WTC11 (cell line): ENCODE data around the gene RAI1. TPM values are rescaled to one million over a fixed set of nuclear protein-coding genes. Genes with fewer than 3 reads are reported as not detected.

Experiments
- ATAC-seq: fragments of 200-7000 bp; cut with Tn5 transposase; 2 replicates; pipeline ENCODE4 v1.10.0; 2021; ENCODE audit warnings: mild to moderate bottlenecking, moderate library complexity
- CTCF ChIA-PET: fragments of 300-600 bp; sonication (Branson Sonifier 250); formaldehyde crosslinking; loops from one replicate; lab custom pipeline; 2021; ENCODE audit warnings: antibody characterized with exemption; lab: Charles Lee
- POLR2A ChIA-PET: fragments of 350-600 bp; sonication (Branson Sonifier 250); formaldehyde crosslinking; loops from one replicate; lab custom pipeline; 2021; ENCODE audit warnings: antibody characterized with exemption; lab: Charles Lee
- DNase-seq: peaks from one replicate; pipeline ENCODE4 v3.0.0; 2021; ENCODE audit warnings: low spot score
- H3K27ac Mint-ChIP-seq: 2 replicates; pipeline ENCODE4 v1.8.0; 2021; ENCODE audit warnings: mixed read lengths
- H3K27me3 Mint-ChIP-seq: 2 replicates; pipeline ENCODE4 v1.8.0; 2021; ENCODE audit warnings: low read depth, mild to moderate bottlenecking, moderate library complexity, mixed read lengths
- H3K36me3 Mint-ChIP-seq: 2 replicates; pipeline ENCODE4 v1.8.0; 2021; ENCODE audit warnings: mixed read lengths
- H3K4me1 Mint-ChIP-seq: 2 replicates; pipeline ENCODE4 v1.8.0; 2022; ENCODE audit warnings: mixed read lengths
- H3K4me3 Mint-ChIP-seq: 2 replicates; pipeline ENCODE4 v1.8.0; 2021; ENCODE audit warnings: mild to moderate bottlenecking, moderate library complexity, mixed read lengths
- H3K9me3 Mint-ChIP-seq: 2 replicates; pipeline ENCODE4 v1.8.0; 2021; ENCODE audit warnings: mixed read lengths
- CBFB ChIP-seq: sonication (generic); formaldehyde crosslinking; IDR thresholded peaks from 2 replicates; pipeline ENCODE4 v1.8.1; 2022; ENCODE audit warnings: mild to moderate bottlenecking, low read depth, missing genetic modification reagents
- ETV6 ChIP-seq: sonication (generic); formaldehyde crosslinking; IDR thresholded peaks from 2 replicates; pipeline ENCODE4 v1.8.1; 2022; ENCODE audit warnings: mild to moderate bottlenecking, missing genetic modification reagents
- MXD4 ChIP-seq: fragments of 250-450 bp; sonication (Bioruptor Pico); IDR thresholded peaks from 2 replicates; pipeline ENCODE4 v1.8.0; 2021; ENCODE audit warnings: mild to moderate bottlenecking, moderate library complexity, borderline replicate concordance
- MYBL2 ChIP-seq: sonication (generic); formaldehyde crosslinking; IDR thresholded peaks from 2 replicates; pipeline ENCODE4 v1.8.1; 2023; ENCODE audit warnings: mild to moderate bottlenecking, moderate library complexity, missing genetic modification reagents
- PRRX2 ChIP-seq: fragments of 250-450 bp; sonication (Bioruptor Pico); IDR thresholded peaks from 2 replicates; pipeline ENCODE4 v1.8.0; 2021; ENCODE audit warnings: mild to moderate bottlenecking
- RELA ChIP-seq: sonication (generic); formaldehyde crosslinking; IDR thresholded peaks from 2 replicates; pipeline ENCODE4 v1.8.1; 2022; ENCODE audit warnings: missing genetic modification reagents, mild to moderate bottlenecking, borderline replicate concordance
- RORB ChIP-seq: fragments of 250-450 bp; sonication (Bioruptor Pico); IDR thresholded peaks from 2 replicates; pipeline ENCODE4 v1.9.0; 2021; ENCODE audit warnings: mild to moderate bottlenecking
- SMAD3 ChIP-seq: sonication (generic); formaldehyde crosslinking; IDR thresholded peaks from 2 replicates; pipeline ENCODE4 v1.8.0; 2022; ENCODE audit warnings: missing genetic modification reagents, mild to moderate bottlenecking, borderline replicate concordance
- SP1 ChIP-seq: sonication (generic); formaldehyde crosslinking; conservative IDR thresholded peaks from 2 replicates; pipeline ENCODE4 v1.8.1; 2022; ENCODE audit warnings: missing genetic modification reagents
- TP53 ChIP-seq: sonication (generic); formaldehyde crosslinking; IDR thresholded peaks from 2 replicates; pipeline ENCODE4 v1.8.1; 2023; ENCODE audit warnings: mild to moderate bottlenecking, missing genetic modification reagents
- ZNF121 ChIP-seq: sonication (generic); formaldehyde crosslinking; IDR thresholded peaks from 2 replicates; pipeline ENCODE4 v1.8.0; 2023; ENCODE audit warnings: missing genetic modification reagents
- ZNF219 ChIP-seq: sonication (generic); formaldehyde crosslinking; IDR thresholded peaks from 2 replicates; pipeline ENCODE4 v1.8.0; 2023; ENCODE audit warnings: missing genetic modification reagents, mild to moderate bottlenecking, borderline replicate concordance
- ZNF317 ChIP-seq: sonication (generic); formaldehyde crosslinking; IDR thresholded peaks from 2 replicates; pipeline ENCODE4 v1.8.1; 2023; ENCODE audit warnings: low read depth, mild to moderate bottlenecking, moderate library complexity, missing genetic modification reagents, borderline replicate concordance
- total RNA-seq: library from RNA; stranded (reverse); gene quantifications from 3 replicates; pipeline ENCODE4 v1.2.3, GENCODE V29; 2021
- TF ChIP-seq, protein P1 (sequence below): sonication (generic); formaldehyde crosslinking; IDR thresholded peaks from 2 replicates; pipeline ENCODE4 v1.8.1; 2022; ENCODE audit warnings: mild to moderate bottlenecking, missing genetic modification reagents, moderate library complexity, borderline replicate concordance
- TF ChIP-seq, protein P2 (sequence below): fragments of 200-600 bp; IDR thresholded peaks from 2 replicates; pipeline ENCODE4 v1.8.0; 2022; ENCODE audit warnings: antibody characterized with exemption
- TF ChIP-seq, protein P3 (sequence below): fragments of 250-450 bp; sonication (Bioruptor Pico); IDR thresholded peaks from 2 replicates; pipeline ENCODE4 v1.8.0; 2021; ENCODE audit warnings: mild to moderate bottlenecking
- TF ChIP-seq, protein P4 (sequence below): sonication (generic); formaldehyde crosslinking; IDR thresholded peaks from 2 replicates; pipeline ENCODE4 v1.8.0; 2023; ENCODE audit warnings: missing genetic modification reagents, mild to moderate bottlenecking, borderline replicate concordance
- TF ChIP-seq, protein P5 (sequence below): sonication (generic); formaldehyde crosslinking; IDR thresholded peaks from 2 replicates; pipeline ENCODE4 v1.8.1; 2022; ENCODE audit warnings: missing genetic modification reagents, borderline replicate concordance
- TF ChIP-seq, protein P6 (sequence below): sonication (generic); formaldehyde crosslinking; conservative IDR thresholded peaks from 2 replicates; pipeline ENCODE4 v1.8.1; 2023; ENCODE audit warnings: mild to moderate bottlenecking, low read depth, missing genetic modification reagents, moderate library complexity
- TF ChIP-seq, protein P7 (sequence below): fragments of 250-450 bp; sonication (Bioruptor Pico); IDR thresholded peaks from 2 replicates; pipeline ENCODE4 v1.9.0; 2021; ENCODE audit warnings: moderate library complexity, mild to moderate bottlenecking, inconsistent platforms, borderline replicate concordance

RAI1 gene
- total RNA-seq, 1 experiment from 2014 or later: 12.7 TPM

DNA sequence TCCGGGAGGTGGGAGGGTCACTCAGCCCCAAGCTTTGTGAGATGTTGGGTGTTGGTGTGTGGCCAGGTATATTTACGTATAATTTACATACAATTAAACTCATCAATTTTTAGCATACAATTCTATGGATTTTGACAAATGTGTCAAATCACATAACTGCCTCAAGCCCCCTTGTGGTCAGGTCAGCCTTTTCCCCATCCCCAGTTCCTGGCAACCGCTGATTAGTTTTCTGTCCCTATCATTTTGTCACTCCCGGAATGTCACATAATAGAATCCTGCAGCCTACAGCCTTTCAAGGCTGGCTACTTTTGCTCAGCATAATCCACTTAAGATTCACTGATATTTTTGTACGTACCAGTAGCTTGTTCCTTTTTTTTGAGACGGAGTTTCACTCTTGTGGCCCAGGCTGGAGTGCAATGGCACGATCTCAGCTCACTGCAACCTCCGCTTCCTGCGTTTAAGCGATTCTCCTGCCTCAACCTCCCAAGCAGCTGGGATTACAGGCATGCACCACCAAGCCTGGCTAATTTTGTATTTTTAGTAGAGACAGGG is 19.3 kb upstream of the RAI1 start:
- TF ChIP-seq, protein P1, sequence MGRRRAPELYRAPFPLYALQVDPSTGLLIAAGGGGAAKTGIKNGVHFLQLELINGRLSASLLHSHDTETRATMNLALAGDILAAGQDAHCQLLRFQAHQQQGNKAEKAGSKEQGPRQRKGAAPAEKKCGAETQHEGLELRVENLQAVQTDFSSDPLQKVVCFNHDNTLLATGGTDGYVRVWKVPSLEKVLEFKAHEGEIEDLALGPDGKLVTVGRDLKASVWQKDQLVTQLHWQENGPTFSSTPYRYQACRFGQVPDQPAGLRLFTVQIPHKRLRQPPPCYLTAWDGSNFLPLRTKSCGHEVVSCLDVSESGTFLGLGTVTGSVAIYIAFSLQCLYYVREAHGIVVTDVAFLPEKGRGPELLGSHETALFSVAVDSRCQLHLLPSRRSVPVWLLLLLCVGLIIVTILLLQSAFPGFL (CRISPR knock-in tag): no peak
- TF ChIP-seq ZNF219: no peak
- no peak for TF ChIP-seq CBFB
- no peak for TF ChIP-seq SP1
- no peak for TF ChIP-seq ZNF317 (CRISPR knock-in tag)
- TF ChIP-seq ETV6 (CRISPR knock-in tag): no peak
- TF ChIP-seq, protein P2, sequence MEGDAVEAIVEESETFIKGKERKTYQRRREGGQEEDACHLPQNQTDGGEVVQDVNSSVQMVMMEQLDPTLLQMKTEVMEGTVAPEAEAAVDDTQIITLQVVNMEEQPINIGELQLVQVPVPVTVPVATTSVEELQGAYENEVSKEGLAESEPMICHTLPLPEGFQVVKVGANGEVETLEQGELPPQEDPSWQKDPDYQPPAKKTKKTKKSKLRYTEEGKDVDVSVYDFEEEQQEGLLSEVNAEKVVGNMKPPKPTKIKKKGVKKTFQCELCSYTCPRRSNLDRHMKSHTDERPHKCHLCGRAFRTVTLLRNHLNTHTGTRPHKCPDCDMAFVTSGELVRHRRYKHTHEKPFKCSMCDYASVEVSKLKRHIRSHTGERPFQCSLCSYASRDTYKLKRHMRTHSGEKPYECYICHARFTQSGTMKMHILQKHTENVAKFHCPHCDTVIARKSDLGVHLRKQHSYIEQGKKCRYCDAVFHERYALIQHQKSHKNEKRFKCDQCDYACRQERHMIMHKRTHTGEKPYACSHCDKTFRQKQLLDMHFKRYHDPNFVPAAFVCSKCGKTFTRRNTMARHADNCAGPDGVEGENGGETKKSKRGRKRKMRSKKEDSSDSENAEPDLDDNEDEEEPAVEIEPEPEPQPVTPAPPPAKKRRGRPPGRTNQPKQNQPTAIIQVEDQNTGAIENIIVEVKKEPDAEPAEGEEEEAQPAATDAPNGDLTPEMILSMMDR: no peak
- TF ChIP-seq, protein P3, sequence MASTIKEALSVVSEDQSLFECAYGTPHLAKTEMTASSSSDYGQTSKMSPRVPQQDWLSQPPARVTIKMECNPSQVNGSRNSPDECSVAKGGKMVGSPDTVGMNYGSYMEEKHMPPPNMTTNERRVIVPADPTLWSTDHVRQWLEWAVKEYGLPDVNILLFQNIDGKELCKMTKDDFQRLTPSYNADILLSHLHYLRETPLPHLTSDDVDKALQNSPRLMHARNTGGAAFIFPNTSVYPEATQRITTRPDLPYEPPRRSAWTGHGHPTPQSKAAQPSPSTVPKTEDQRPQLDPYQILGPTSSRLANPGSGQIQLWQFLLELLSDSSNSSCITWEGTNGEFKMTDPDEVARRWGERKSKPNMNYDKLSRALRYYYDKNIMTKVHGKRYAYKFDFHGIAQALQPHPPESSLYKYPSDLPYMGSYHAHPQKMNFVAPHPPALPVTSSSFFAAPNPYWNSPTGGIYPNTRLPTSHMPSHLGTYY (CRISPR knock-in tag): no peak
- TF ChIP-seq RELA (CRISPR knock-in tag): no peak
- TF ChIP-seq TP53: no peak
- no peak for TF ChIP-seq MXD4 (CRISPR knock-in tag)
- TF ChIP-seq, protein P4, sequence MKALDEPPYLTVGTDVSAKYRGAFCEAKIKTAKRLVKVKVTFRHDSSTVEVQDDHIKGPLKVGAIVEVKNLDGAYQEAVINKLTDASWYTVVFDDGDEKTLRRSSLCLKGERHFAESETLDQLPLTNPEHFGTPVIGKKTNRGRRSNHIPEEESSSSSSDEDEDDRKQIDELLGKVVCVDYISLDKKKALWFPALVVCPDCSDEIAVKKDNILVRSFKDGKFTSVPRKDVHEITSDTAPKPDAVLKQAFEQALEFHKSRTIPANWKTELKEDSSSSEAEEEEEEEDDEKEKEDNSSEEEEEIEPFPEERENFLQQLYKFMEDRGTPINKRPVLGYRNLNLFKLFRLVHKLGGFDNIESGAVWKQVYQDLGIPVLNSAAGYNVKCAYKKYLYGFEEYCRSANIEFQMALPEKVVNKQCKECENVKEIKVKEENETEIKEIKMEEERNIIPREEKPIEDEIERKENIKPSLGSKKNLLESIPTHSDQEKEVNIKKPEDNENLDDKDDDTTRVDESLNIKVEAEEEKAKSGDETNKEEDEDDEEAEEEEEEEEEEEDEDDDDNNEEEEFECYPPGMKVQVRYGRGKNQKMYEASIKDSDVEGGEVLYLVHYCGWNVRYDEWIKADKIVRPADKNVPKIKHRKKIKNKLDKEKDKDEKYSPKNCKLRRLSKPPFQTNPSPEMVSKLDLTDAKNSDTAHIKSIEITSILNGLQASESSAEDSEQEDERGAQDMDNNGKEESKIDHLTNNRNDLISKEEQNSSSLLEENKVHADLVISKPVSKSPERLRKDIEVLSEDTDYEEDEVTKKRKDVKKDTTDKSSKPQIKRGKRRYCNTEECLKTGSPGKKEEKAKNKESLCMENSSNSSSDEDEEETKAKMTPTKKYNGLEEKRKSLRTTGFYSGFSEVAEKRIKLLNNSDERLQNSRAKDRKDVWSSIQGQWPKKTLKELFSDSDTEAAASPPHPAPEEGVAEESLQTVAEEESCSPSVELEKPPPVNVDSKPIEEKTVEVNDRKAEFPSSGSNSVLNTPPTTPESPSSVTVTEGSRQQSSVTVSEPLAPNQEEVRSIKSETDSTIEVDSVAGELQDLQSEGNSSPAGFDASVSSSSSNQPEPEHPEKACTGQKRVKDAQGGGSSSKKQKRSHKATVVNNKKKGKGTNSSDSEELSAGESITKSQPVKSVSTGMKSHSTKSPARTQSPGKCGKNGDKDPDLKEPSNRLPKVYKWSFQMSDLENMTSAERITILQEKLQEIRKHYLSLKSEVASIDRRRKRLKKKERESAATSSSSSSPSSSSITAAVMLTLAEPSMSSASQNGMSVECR (CRISPR knock-in tag): no peak
- no peak for TF ChIP-seq PRRX2 (CRISPR knock-in tag)
- no peak for TF ChIP-seq ZNF121 (CRISPR knock-in tag)
- TF ChIP-seq, protein P5, sequence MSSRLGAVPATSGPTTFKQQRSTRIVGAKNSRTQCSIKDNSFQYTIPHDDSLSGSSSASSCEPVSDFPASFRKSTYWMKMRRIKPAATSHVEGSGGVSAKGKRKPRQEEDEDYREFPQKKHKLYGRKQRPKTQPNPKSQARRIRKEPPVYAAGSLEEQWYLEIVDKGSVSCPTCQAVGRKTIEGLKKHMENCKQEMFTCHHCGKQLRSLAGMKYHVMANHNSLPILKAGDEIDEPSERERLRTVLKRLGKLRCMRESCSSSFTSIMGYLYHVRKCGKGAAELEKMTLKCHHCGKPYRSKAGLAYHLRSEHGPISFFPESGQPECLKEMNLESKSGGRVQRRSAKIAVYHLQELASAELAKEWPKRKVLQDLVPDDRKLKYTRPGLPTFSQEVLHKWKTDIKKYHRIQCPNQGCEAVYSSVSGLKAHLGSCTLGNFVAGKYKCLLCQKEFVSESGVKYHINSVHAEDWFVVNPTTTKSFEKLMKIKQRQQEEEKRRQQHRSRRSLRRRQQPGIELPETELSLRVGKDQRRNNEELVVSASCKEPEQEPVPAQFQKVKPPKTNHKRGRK (CRISPR knock-in tag): no peak
- no peak for TF ChIP-seq SMAD3
- no peak for TF ChIP-seq MYBL2 (CRISPR knock-in tag)
- TF ChIP-seq, protein P6, sequence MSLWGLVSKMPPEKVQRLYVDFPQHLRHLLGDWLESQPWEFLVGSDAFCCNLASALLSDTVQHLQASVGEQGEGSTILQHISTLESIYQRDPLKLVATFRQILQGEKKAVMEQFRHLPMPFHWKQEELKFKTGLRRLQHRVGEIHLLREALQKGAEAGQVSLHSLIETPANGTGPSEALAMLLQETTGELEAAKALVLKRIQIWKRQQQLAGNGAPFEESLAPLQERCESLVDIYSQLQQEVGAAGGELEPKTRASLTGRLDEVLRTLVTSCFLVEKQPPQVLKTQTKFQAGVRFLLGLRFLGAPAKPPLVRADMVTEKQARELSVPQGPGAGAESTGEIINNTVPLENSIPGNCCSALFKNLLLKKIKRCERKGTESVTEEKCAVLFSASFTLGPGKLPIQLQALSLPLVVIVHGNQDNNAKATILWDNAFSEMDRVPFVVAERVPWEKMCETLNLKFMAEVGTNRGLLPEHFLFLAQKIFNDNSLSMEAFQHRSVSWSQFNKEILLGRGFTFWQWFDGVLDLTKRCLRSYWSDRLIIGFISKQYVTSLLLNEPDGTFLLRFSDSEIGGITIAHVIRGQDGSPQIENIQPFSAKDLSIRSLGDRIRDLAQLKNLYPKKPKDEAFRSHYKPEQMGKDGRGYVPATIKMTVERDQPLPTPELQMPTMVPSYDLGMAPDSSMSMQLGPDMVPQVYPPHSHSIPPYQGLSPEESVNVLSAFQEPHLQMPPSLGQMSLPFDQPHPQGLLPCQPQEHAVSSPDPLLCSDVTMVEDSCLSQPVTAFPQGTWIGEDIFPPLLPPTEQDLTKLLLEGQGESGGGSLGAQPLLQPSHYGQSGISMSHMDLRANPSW: no peak
- TF ChIP-seq, protein P7, sequence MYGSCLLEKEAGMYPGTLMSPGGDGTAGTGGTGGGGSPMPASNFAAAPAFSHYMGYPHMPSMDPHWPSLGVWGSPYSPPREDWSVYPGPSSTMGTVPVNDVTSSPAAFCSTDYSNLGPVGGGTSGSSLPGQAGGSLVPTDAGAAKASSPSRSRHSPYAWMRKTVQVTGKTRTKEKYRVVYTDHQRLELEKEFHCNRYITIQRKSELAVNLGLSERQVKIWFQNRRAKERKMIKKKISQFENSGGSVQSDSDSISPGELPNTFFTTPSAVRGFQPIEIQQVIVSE (CRISPR knock-in tag): no peak
- no peak for TF ChIP-seq RORB (CRISPR knock-in tag)
- Mint-ChIP-seq H3K9me3 (peaks cover 26% of the 10 kb centered on the region), H3K27ac (peak overlapping the region; percentile 44; the same call in 1 of the 2 replicates), H3K4me1 (peaks cover 8% of the 10 kb centered on the region), H3K4me3 (no peak overlapping the region), H3K36me3 (peaks cover 14% of the 10 kb centered on the region), H3K27me3 (peaks cover 26% of the 10 kb centered on the region)
- no peak for DNase-seq
- ATAC-seq: no peak
- ChIA-PET POLR2A (no interaction called here), CTCF (interaction anchor here (1.2 to 1.5 kb wide), 6 partner anchors 11 to 165 kb away, joined by 3 to 7 read pairs (median 5); partner anchors contain the start of gene RASD1)
